ENCODE data around the gene UBE2L3.

- no peak for TF ChIP-seq CTCF (IDR thresholded peaks at IDR 0.05)
- no peak for TF ChIP-seq POLR2A (IDR thresholded peaks at IDR 0.05)
These were observed 83.5 kb downstream of the UBE2L3 start for GRCh38 chr22:21650823-21651520.

All from right lobe of liver (tissue), 4 donors.